ENCODE data around the gene SYPL1.

The SYPL1 gene

GRCh38 chr7:106064316-106064715, 47.8 kb downstream of the SYPL1 start:
- no peak for TF ChIP-seq REST (IDR thresholded peaks at IDR 0.05; ENCODE audit: insufficient read depth in 1 of 2, low read depth in 2 of 2, low read length in 2 of 2)
- TF ChIP-seq SIN3A (IDR thresholded peaks at IDR 0.05; ENCODE audit: borderline replicate concordance, insufficient read depth, low read length) = no peak
- no peak for TF ChIP-seq TAF1 (IDR thresholded peaks at IDR 0.05; ENCODE audit: borderline replicate concordance, insufficient read depth, low read length)
- TF ChIP-seq POLR2AphosphoS5 (IDR thresholded peaks at IDR 0.05; ENCODE audit: low read depth, low read length) = no peak
- TF ChIP-seq FOXP2 (optimal IDR thresholded peaks at IDR 0.05; ENCODE audit: borderline replicate concordance, extremely low read depth, extremely low read length, insufficient read depth) = no peak

- TF ChIP-seq TAF1 (IDR thresholded peaks at IDR 0.05; ENCODE audit: borderline replicate concordance, insufficient read depth, low read length) = no peak
- TF ChIP-seq POLR2AphosphoS5 (IDR thresholded peaks at IDR 0.05; ENCODE audit: low read depth, low read length) = no peak
- no peak for TF ChIP-seq SIN3A (IDR thresholded peaks at IDR 0.05; ENCODE audit: borderline replicate concordance, insufficient read depth, low read length)
- TF ChIP-seq FOXP2 (optimal IDR thresholded peaks at IDR 0.05; ENCODE audit: borderline replicate concordance, extremely low read depth, extremely low read length, insufficient read depth) = no peak
- no peak for TF ChIP-seq REST (IDR thresholded peaks at IDR 0.05; ENCODE audit: insufficient read depth in 1 of 2, low read depth in 2 of 2, low read length in 2 of 2)
Measured at GRCh38 chr7:106063692-106064091, 48.4 kb downstream of the SYPL1 start.

- TF ChIP-seq POLR2AphosphoS5 (IDR thresholded peaks at IDR 0.05; ENCODE audit: low read depth, low read length) = no peak
- no peak for TF ChIP-seq TAF1 (IDR thresholded peaks at IDR 0.05; ENCODE audit: borderline replicate concordance, insufficient read depth, low read length)
- no peak for TF ChIP-seq REST (IDR thresholded peaks at IDR 0.05; ENCODE audit: insufficient read depth in 1 of 2, low read depth in 2 of 2, low read length in 2 of 2)
- no peak for TF ChIP-seq SIN3A (IDR thresholded peaks at IDR 0.05; ENCODE audit: borderline replicate concordance, insufficient read depth, low read length)
- TF ChIP-seq FOXP2 (optimal IDR thresholded peaks at IDR 0.05; ENCODE audit: borderline replicate concordance, extremely low read depth, extremely low read length, insufficient read depth) = no peak
Measured at GRCh38 chr7:106063024-106063423, 49.1 kb downstream of the SYPL1 start.

- TF ChIP-seq FOXP2 (optimal IDR thresholded peaks at IDR 0.05; ENCODE audit: borderline replicate concordance, extremely low read depth, extremely low read length, insufficient read depth) (no peak), REST (IDR thresholded peaks at IDR 0.05; ENCODE audit: insufficient read depth in 1 of 2, low read depth in 2 of 2, low read length in 2 of 2) (no peak), SIN3A (IDR thresholded peaks at IDR 0.05; ENCODE audit: borderline replicate concordance, insufficient read depth, low read length) (no peak), POLR2AphosphoS5 (IDR thresholded peaks at IDR 0.05; ENCODE audit: low read depth, low read length) (no peak), TAF1 (IDR thresholded peaks at IDR 0.05; ENCODE audit: borderline replicate concordance, insufficient read depth, low read length) (no peak)
Measured at GRCh38 chr7:106062521-106062931, 49.6 kb downstream of the SYPL1 start.

GRCh38 chr7:106062006-106062405, 50.1 kb downstream of the SYPL1 start:
- TF ChIP-seq FOXP2 (optimal IDR thresholded peaks at IDR 0.05; ENCODE audit: borderline replicate concordance, extremely low read depth, extremely low read length, insufficient read depth) (no peak), SIN3A (IDR thresholded peaks at IDR 0.05; ENCODE audit: borderline replicate concordance, insufficient read depth, low read length) (no peak), POLR2AphosphoS5 (IDR thresholded peaks at IDR 0.05; ENCODE audit: low read depth, low read length) (no peak), TAF1 (IDR thresholded peaks at IDR 0.05; ENCODE audit: borderline replicate concordance, insufficient read depth, low read length) (no peak), REST (IDR thresholded peaks at IDR 0.05; ENCODE audit: insufficient read depth in 1 of 2, low read depth in 2 of 2, low read length in 2 of 2) (no peak)

All from PFSK-1 (cell line).